ENCODE data around the gene AVEN. TPM values are rescaled to one million over a fixed set of nuclear protein-coding genes. Genes with fewer than 3 reads are reported as not detected.

The AVEN gene
- total RNA-seq (2022; extraction: Qiagen RNA extraction; ENCODE audit: low read depth): 22.9 to 26.1 TPM (median 23.8 TPM) in 5 replicates

GRCh38 chr15:34038871-34039789 lies at the start of gene AVEN:
Gene AVEN, minus strand, starts transcription at chr15:34039204. Its CDS starts 158 bp downstream, at chr15:34039046.

GRCh38 chr15:33968224-33968623 lies 70.8 kb downstream of the AVEN start, which contains the start of gene CHRM5:
Gene CHRM5, plus strand, starts transcription at chr15:33968497. Its CDS starts 94,221 bp downstream, at chr15:34062718.

Other genes starting within 250 kb of the AVEN start
- gene CHRM5, start 70.7 kb downstream of the AVEN start, total RNA-seq (2022; extraction: Qiagen RNA extraction; ENCODE audit: low read depth): not detected in 5 replicates
- gene EMC7, start 62.7 kb upstream of the AVEN start, total RNA-seq (2022; extraction: Qiagen RNA extraction; ENCODE audit: low read depth): 128 to 154 TPM (median 142 TPM) in 5 replicates
- 0.82 to 1.6 TPM (median 1.5 TPM) in 5 replicates for gene PGBD4, start 62.9 kb upstream of the AVEN start, total RNA-seq (2022; extraction: Qiagen RNA extraction; ENCODE audit: low read depth)
- 17.3 to 36.5 TPM (median 34.7 TPM) in 5 replicates for gene KATNBL1, start 170.9 kb upstream of the AVEN start, total RNA-seq (2022; extraction: Qiagen RNA extraction; ENCODE audit: low read depth)
- 186 to 201 TPM (median 199 TPM) in 5 replicates for gene EMC4, start 185.8 kb upstream of the AVEN start, total RNA-seq (2022; extraction: Qiagen RNA extraction; ENCODE audit: low read depth)

All from A549 treated with RU486 at 1 μM for 4 hours (cell line).